GM12878 (cell line): ENCODE data around the gene HSD17B4. TPM values are rescaled to one million over a fixed set of nuclear protein-coding genes. Genes with fewer than 3 reads are reported as not detected.
A peak's percentile ranks its signal among the peaks of the same experiment; 100 is the strongest.

Source experiments
- ATAC-seq: fragments of 200-7000 bp; cut with Tn5 transposase; 3 replicates; pipeline ENCODE4 v1.9.1; 2020; ENCODE audit warnings: mild to moderate bottlenecking, moderate library complexity
- BruUV-seq: library from RNA; stranded (reverse); fragments of 400-500 nt; replicated peaks from 2 replicates; lab custom pipeline; 2021; lab: Mats Ljungman, UMichigan
- CTCF ChIA-PET: fragments of 300-600 bp; sonication (Branson Sonifier 250); formaldehyde crosslinking; extraction: SDS; loops from one replicate; lab custom pipeline; 2021; ENCODE audit warnings: inconsistent platforms; lab: Yijun Ruan, JAX
- POLR2A ChIA-PET: fragments of 350-600 bp; formaldehyde crosslinking; extraction: SDS; loops from one replicate; lab custom pipeline; 2021; ENCODE audit warnings: inconsistent platforms; lab: Charles Lee
- RAD21 ChIA-PET: fragments of 300-600 bp; sonication (Branson Sonifier 250); formaldehyde crosslinking; loops from one replicate; lab custom pipeline; 2023; ENCODE audit warnings: antibody characterized with exemption; ENCODE audit not compliant: unreplicated experiment; lab: Charles Lee
- SMC1A ChIA-PET: fragments of 300-600 bp; sonication (Branson Sonifier 250); formaldehyde crosslinking; loops from one replicate; lab custom pipeline; 2023; ENCODE audit not compliant: unreplicated experiment, uncharacterized antibody; lab: Charles Lee
- DNase-seq: peaks from one replicate; pipeline ENCODE4 v3.0.0-alpha.2; 2011; ENCODE audit warnings: low read depth, low spot score
- FAIRE-seq: peaks from 3 replicates; lab custom pipeline; 2011; peaks lifted over from hg19 to GRCh38; lab: Jason Lieb, UNC
- H2AFZ ChIP-seq: 2 replicates; pipeline ENCODE4 v1.6.0; 2011; ENCODE audit warnings: low read depth, low read length, control low read depth; ENCODE audit not compliant: control insufficient read depth
- H3K27ac ChIP-seq: 2 replicates; pipeline ENCODE4 v1.5.1; 2011; ENCODE audit warnings: control low read depth; ENCODE audit not compliant: control insufficient read depth, insufficient read depth
- H3K27me3 ChIP-seq, 2 experiments: replicated peaks in 1 of 2; 2 replicates each; pipeline versions ENCODE4 v1.6.0 to v1.6.1; 2011; ENCODE audit warnings: low read length in 1 of 2; ENCODE audit not compliant: control insufficient read depth in 2 of 2, insufficient read depth in 2 of 2
- H3K36me3 ChIP-seq, 2 experiments: 2 replicates each; pipeline ENCODE4 v1.5.1; 2011; ENCODE audit warnings: low read length in 1 of 2; ENCODE audit not compliant: control insufficient read depth in 2 of 2, insufficient read depth in 2 of 2
- H3K4me1 ChIP-seq: 2 replicates; pipeline ENCODE4 v1.6.1; 2011; ENCODE audit warnings: mild to moderate bottlenecking, low read length, moderate library complexity, mixed read lengths; ENCODE audit not compliant: control insufficient read depth, insufficient read depth
- H3K4me2 ChIP-seq: 2 replicates; pipeline ENCODE4 v1.6.0; 2011; ENCODE audit warnings: control low read depth; ENCODE audit not compliant: control insufficient read depth, insufficient read depth
- H3K4me3 ChIP-seq: fragments of 200-600 bp; sonication (generic); 2 replicates; pipeline ENCODE4 v1.5.1; 2016
- H3K79me2 ChIP-seq: 2 replicates; pipeline ENCODE4 v1.6.0; 2011; ENCODE audit warnings: low read length; ENCODE audit not compliant: control insufficient read depth, insufficient read depth
- H3K9ac ChIP-seq: 2 replicates; pipeline ENCODE4 v1.8.0; 2011; ENCODE audit warnings: low read length, control low read depth, mixed read lengths; ENCODE audit not compliant: control insufficient read depth, insufficient read depth
- H3K9me3 ChIP-seq: replicated peaks from 3 replicates; pipeline ENCODE4 v1.5.1; 2011; ENCODE audit warnings: mild to moderate bottlenecking, low read length; ENCODE audit not compliant: control insufficient read depth, insufficient read depth
- H4K20me1 ChIP-seq: 2 replicates; pipeline ENCODE4 v1.6.0; 2011; ENCODE audit not compliant: control insufficient read depth, insufficient read depth
- ATF7 ChIP-seq: fragments of 450-650 bp; IDR thresholded peaks from 2 replicates; pipeline ENCODE4 v1.6.1; 2016; ENCODE audit warnings: low read depth, mild to moderate bottlenecking
- ESRRA ChIP-seq: IDR thresholded peaks from 2 replicates; pipeline ENCODE4 v1.6.1; 2012; ENCODE audit warnings: mild to moderate bottlenecking, low read length, improper control_type of control experiment
- EZH2 ChIP-seq: IDR thresholded peaks from 2 replicates; pipeline ENCODE4 v1.6.1; 2012; ENCODE audit warnings: low read depth, mild to moderate bottlenecking, control low read depth, inconsistent platforms, low read length, borderline replicate concordance; ENCODE audit not compliant: control insufficient read depth
- IKZF1 ChIP-seq: fragments of 450-650 bp; conservative IDR thresholded peaks from 2 replicates; pipeline ENCODE4 v1.6.1; 2017; ENCODE audit warnings: antibody characterized with exemption, mild to moderate bottlenecking
- IKZF2 ChIP-seq, 2 experiments: fragments of 450-650 bp; IDR thresholded peaks; 2 replicates each; pipeline ENCODE4 v1.6.1; 2017; ENCODE audit warnings: mild to moderate bottlenecking in 2 of 2, moderate library complexity in 2 of 2
- LARP7 ChIP-seq: fragments of 450-650 bp; IDR thresholded peaks from 2 replicates; pipeline ENCODE4 v1.6.1; 2017; ENCODE audit warnings: mild to moderate bottlenecking
- MEF2B ChIP-seq: fragments of 450-650 bp; IDR thresholded peaks from 2 replicates; pipeline ENCODE4 v1.6.1; 2018; ENCODE audit warnings: mild to moderate bottlenecking, moderate library complexity; ENCODE audit not compliant: partially characterized antibody, poor library complexity, severe bottlenecking
- MTA2 ChIP-seq: fragments of 450-650 bp; IDR thresholded peaks from 2 replicates; pipeline ENCODE4 v1.6.1; 2016; ENCODE audit warnings: low read depth, mild to moderate bottlenecking, moderate library complexity
- NFYA ChIP-seq: IDR thresholded peaks from 2 replicates; pipeline ENCODE4 v1.6.1; 2011; ENCODE audit warnings: low read depth, mild to moderate bottlenecking, low read length, improper control_type of control experiment, borderline replicate concordance
- RUNX3 ChIP-seq: IDR thresholded peaks from 2 replicates; pipeline ENCODE4 v1.6.1; 2012; ENCODE audit warnings: low read length, inconsistent platforms
- ZNF24 ChIP-seq: fragments of 450-650 bp; IDR thresholded peaks from 2 replicates; pipeline ENCODE4 v1.6.1; 2017; ENCODE audit warnings: antibody characterized with exemption, mild to moderate bottlenecking
- WGBS: methylation state at CpG from one replicate; pipeline ENCODE4 v1.1.6; 2016; ENCODE audit warnings: low lambda C conversion rate; ENCODE audit not compliant: insufficient replicate concordance, insufficient coverage; ENCODE audit errors: missing lambda C conversion rate; 5-methylcytosine and 5-hydroxymethylcytosine counted together
- in situ Hi-C: fragments of 300-500 bp; cut with MboI; formaldehyde crosslinking; loops from 9 replicates; pipeline ENCODE4 v1.14.3; 2018; ENCODE audit warnings: mixed read lengths
- intact Hi-C: fragments of 100-400 bp; cut with micrococcal nuclease; formaldehyde crosslinking; loops from one replicate; pipeline ENCODE4 v1.14.2; 2022; ENCODE audit not compliant: unreplicated experiment
- polyA plus RNA-seq, 11 experiments: library from polyadenylated mRNA; depleted of rRNA in 4 of 11; unstranded in 6 of 11; stranded (reverse) in 5 of 11; fragments of >200 nt; fragmentation: Nextera tagmentation in 4 of 11; fragmentation: Illumina TruSeq in 1 of 11; extraction: Ambion mirVana in 4 of 11; extraction: Trizol in 1 of 11; gene quantifications; 1 replicate in 1 of 11; 2 replicates in 10 of 11; pipeline versions ENCODE4 v1.2.1 to v1.2.3, GENCODE V29; 2011 to 2016; ENCODE audit warnings: inconsistent platforms in 2 of 11, missing spikeins in 2 of 11, low read depth in 1 of 11
- total RNA-seq, 4 experiments: library from RNA; depleted of rRNA in 3 of 4; stranded (reverse); fragments of >200 nt in 3 of 4; fragmentation: Illumina TruSeq in 1 of 4; extraction: Trizol in 1 of 4; gene quantifications; 2 replicates each; pipeline versions ENCODE4 v1.2.1 to v1.2.3, GENCODE V29; 2013 to 2021
- TF ChIP-seq, protein P1 (sequence below): fragments of 450-650 bp; IDR thresholded peaks from 2 replicates; pipeline ENCODE4 v1.6.1; 2018; ENCODE audit warnings: mild to moderate bottlenecking, low read depth, moderate library complexity; ENCODE audit not compliant: partially characterized antibody
- TF ChIP-seq, protein P2 (sequence below): IDR thresholded peaks from 2 replicates; pipeline ENCODE4 v1.6.1; 2012; ENCODE audit warnings: low read depth, low read length, improper control_type of control experiment
- TF ChIP-seq, protein P3 (sequence below): fragments of 450-650 bp; IDR thresholded peaks from 2 replicates; pipeline ENCODE4 v1.6.1; 2017; ENCODE audit warnings: low read depth, mild to moderate bottlenecking, moderate library complexity

The HSD17B4 gene
- total and polyA plus RNA-seq, 10 of the 15 experiments (the other 5 are each of a cell fraction or from before 2014, with no cell fraction given): 38.6 to 125 (median 93.0) TPM

DNA sequence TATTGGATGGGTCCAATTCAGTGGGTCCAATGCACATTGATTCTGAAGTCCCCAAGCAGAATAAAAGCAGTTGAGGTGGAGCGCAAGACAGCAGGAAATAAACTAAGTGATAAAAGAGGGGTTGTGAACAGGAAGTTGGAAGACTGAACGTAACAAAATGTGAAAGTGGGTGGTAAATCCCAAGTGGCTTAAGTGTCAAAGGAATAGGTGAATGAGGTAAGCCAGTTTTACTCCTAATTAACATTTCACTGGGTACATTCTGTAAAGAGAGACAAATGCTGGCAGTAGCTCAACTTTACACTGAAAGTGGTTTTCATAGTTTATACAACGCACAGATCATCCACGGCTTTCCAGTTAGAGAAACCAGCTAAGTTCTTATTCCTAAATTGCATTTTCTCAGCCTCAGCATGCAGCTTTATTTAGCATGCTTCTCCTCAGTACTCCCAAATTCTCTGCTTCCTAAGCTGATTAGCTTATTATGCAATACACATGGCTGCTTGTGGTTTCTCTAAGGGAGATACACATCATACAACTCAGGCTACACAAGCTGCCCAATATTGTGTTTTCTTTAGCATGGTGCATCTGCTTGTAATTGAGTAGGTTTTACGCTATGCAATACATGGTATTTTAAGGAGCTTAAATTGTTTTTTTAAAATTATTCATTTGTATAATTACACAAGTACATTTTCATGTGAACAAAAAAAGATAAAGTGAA is 34.2 kb upstream of the HSD17B4 start:
- FAIRE-seq (no peak), DNase-seq (no peak), ATAC-seq (peak; percentile 14; the same call in 2 of the 3 replicates)
- Histone ChIP-seq H4K20me1 (no peaks in the 10 kb centered on the region), H3K9me3 (no peaks in the 10 kb centered on the region; the same call in 1 of the 3 replicates), H3K4me2 (peak overlapping the region; percentile 51), H2AFZ (peak overlapping the region; percentile 63), H3K4me1 (peaks cover 8% of the 10 kb centered on the region; the same call in 1 of the 2 replicates), H3K27me3 (no peaks in the 10 kb centered on the region), H3K79me2 (no peaks in the 10 kb centered on the region), H3K9ac (no peak overlapping the region), H3K36me3 (no peaks in the 10 kb centered on the region), H3K27ac (no peak overlapping the region), H3K4me3 (no peak overlapping the region)
- intact Hi-C loops: no loop called here
- ChIA-PET SMC1A (interaction anchor here (0.6 to 3.9 kb wide), 18 partner anchors 9 to 433 kb away, joined by 3 to 21 read pairs (median 3); partner anchors contain the start of gene DTWD2), RAD21 (interaction anchor here (0.7 to 2.4 kb wide), 13 partner anchors 8 to 430 kb away, joined by 3 to 13 read pairs (median 4); partner anchors contain the start of gene HSD17B4), POLR2A (interaction anchor here (1.0 to 1.3 kb wide), 4 partner anchors 10 to 145 kb away, joined by 3 to 6 read pairs (median 3); no protein-coding TSS in a partner anchor), CTCF (interaction anchor here (0.5 to 3.8 kb wide), 11 partner anchors 12 to 1060 kb away, joined by 3 to 18 read pairs (median 3); partner anchors contain the start of gene DMXL1)
- in situ Hi-C loops: no loop called here
- BruUV-seq: no TSS peak
- TF ChIP-seq ATF7 (peak; percentile 28; the same call in 1 of the 2 replicates), ZNF24 (0 out of 2 replicates have a peak, but pooled peaks have one; percentile 9), MEF2B (peak; percentile 47), IKZF1 (0 out of 2 replicates have a peak, but pooled peaks have one; percentile 30), LARP7 (no peak), NFYA (no peak), ESRRA (no peak), RUNX3 (0 out of 2 replicates have a peak, but pooled peaks have one; percentile 18), IKZF2 (IDR thresholded peaks at IDR 0.05) (peak; percentile 40 to 43; a peak in 2 of 4 replicates), EZH2 (no peak), MTA2 (peak; percentile 44; the same call in 1 of the 2 replicates)
- TF ChIP-seq, protein P1, sequence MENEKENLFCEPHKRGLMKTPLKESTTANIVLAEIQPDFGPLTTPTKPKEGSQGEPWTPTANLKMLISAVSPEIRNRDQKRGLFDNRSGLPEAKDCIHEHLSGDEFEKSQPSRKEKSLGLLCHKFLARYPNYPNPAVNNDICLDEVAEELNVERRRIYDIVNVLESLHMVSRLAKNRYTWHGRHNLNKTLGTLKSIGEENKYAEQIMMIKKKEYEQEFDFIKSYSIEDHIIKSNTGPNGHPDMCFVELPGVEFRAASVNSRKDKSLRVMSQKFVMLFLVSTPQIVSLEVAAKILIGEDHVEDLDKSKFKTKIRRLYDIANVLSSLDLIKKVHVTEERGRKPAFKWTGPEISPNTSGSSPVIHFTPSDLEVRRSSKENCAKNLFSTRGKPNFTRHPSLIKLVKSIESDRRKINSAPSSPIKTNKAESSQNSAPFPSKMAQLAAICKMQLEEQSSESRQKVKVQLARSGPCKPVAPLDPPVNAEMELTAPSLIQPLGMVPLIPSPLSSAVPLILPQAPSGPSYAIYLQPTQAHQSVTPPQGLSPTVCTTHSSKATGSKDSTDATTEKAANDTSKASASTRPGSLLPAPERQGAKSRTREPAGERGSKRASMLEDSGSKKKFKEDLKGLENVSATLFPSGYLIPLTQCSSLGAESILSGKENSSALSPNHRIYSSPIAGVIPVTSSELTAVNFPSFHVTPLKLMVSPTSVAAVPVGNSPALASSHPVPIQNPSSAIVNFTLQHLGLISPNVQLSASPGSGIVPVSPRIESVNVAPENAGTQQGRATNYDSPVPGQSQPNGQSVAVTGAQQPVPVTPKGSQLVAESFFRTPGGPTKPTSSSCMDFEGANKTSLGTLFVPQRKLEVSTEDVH: no peak
- TF ChIP-seq, protein P2, sequence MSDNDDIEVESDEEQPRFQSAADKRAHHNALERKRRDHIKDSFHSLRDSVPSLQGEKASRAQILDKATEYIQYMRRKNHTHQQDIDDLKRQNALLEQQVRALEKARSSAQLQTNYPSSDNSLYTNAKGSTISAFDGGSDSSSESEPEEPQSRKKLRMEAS: no peak
- TF ChIP-seq, protein P3, sequence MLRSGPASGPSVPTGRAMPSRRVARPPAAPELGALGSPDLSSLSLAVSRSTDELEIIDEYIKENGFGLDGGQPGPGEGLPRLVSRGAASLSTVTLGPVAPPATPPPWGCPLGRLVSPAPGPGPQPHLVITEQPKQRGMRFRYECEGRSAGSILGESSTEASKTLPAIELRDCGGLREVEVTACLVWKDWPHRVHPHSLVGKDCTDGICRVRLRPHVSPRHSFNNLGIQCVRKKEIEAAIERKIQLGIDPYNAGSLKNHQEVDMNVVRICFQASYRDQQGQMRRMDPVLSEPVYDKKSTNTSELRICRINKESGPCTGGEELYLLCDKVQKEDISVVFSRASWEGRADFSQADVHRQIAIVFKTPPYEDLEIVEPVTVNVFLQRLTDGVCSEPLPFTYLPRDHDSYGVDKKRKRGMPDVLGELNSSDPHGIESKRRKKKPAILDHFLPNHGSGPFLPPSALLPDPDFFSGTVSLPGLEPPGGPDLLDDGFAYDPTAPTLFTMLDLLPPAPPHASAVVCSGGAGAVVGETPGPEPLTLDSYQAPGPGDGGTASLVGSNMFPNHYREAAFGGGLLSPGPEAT: peak; percentile 19; the same call in 1 of the 2 replicates
- WGBS: 51% methylated on average over 5 of the region's 5 CpGs
